Neural crest cell (in vitro differentiated cells): Measurements from ENCODE around the gene ADIPOR2. TPM values are rescaled to one million over a fixed set of nuclear protein-coding genes. Genes with fewer than 3 reads are reported as not detected.

ENCODE experiments used
- DNase-seq: peaks from one replicate; pipeline ENCODE4 v3.0.0; 2021; ENCODE audit warnings: low read depth, mixed read lengths, low spot score
- H3K27ac Mint-ChIP-seq: one replicate; pipeline ENCODE4 v1.8.0; 2021; ENCODE audit warnings: mild to moderate bottlenecking, mixed read lengths; ENCODE audit not compliant: unreplicated experiment
- H3K27me3 Mint-ChIP-seq: 2 replicates; pipeline ENCODE4 v1.8.0; 2021; ENCODE audit warnings: low read depth, mild to moderate bottlenecking, mixed read lengths
- H3K36me3 Mint-ChIP-seq: 2 replicates; pipeline ENCODE4 v1.8.0; 2021; ENCODE audit warnings: low read depth, mild to moderate bottlenecking, mixed read lengths
- H3K4me1 Mint-ChIP-seq: 2 replicates; pipeline ENCODE4 v1.8.0; 2021; ENCODE audit warnings: mixed read lengths
- H3K4me3 Mint-ChIP-seq: one replicate; pipeline ENCODE4 v1.8.0; 2021; ENCODE audit warnings: mild to moderate bottlenecking, mixed read lengths
- H3K9me3 Mint-ChIP-seq: 2 replicates; pipeline ENCODE4 v1.8.0; 2021; ENCODE audit warnings: mixed read lengths
- total RNA-seq: library from RNA; stranded (reverse); gene quantifications from 2 replicates; pipeline ENCODE4 v1.2.1, GENCODE V29; 2021
- TF ChIP-seq, protein P1 (sequence below): fragments of 200-600 bp; sonication (generic); conservative IDR thresholded peaks from 2 replicates; pipeline ENCODE4 v1.5.0; 2021; ENCODE audit warnings: antibody characterized with exemption, mild to moderate bottlenecking

The ADIPOR2 gene
- total RNA-seq, 1 donor from 2014 or later, result 59.4 TPM

GRCh38 chr12:1768615-1769014, 77.7 kb downstream of the ADIPOR2 start:
- Mint-ChIP-seq H3K4me1 (peaks cover 13% of the 10 kb centered on the region), H3K9me3 (no peaks in the 10 kb centered on the region), H3K4me3 (no peak overlapping the region), H3K27me3 (no peaks in the 10 kb centered on the region), H3K36me3 (no peaks in the 10 kb centered on the region), H3K27ac (no peak overlapping the region)
- no peak for DNase-seq
- TF ChIP-seq, protein P1, sequence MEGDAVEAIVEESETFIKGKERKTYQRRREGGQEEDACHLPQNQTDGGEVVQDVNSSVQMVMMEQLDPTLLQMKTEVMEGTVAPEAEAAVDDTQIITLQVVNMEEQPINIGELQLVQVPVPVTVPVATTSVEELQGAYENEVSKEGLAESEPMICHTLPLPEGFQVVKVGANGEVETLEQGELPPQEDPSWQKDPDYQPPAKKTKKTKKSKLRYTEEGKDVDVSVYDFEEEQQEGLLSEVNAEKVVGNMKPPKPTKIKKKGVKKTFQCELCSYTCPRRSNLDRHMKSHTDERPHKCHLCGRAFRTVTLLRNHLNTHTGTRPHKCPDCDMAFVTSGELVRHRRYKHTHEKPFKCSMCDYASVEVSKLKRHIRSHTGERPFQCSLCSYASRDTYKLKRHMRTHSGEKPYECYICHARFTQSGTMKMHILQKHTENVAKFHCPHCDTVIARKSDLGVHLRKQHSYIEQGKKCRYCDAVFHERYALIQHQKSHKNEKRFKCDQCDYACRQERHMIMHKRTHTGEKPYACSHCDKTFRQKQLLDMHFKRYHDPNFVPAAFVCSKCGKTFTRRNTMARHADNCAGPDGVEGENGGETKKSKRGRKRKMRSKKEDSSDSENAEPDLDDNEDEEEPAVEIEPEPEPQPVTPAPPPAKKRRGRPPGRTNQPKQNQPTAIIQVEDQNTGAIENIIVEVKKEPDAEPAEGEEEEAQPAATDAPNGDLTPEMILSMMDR, result no peak

DNA sequence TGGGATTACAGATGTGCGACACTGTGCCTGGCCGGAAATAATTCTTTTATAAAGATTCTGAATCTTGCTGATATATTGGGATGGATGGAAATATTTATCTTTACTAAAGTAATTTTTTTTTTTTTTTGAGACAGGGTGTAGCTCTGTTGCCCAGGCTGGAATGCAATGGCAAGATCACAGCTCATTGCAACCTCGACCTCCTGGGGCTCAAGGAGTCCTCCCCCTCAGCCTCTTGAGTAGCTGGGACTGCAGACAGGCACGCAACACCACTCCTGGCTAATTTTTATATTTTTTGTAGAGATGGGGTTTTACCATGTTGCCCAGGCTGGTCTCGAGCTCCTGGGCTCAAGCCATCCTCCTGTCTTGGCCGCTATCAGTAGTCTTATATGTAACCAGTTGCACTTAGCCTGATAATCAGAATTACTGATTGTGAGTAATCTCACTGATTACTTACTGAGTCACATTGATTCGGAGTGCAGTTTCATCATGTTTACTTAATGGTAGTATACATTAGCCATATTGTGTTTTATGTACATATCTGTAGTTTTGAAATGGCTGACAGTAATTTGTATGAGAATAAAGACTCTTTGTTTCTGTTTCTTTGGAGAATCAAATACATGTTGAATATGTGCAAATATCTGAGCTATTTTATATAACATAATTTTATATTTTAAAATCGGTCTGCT, 79.1 kb downstream of the ADIPOR2 start:
- Mint-ChIP-seq H3K4me1 (peaks cover 22% of the 10 kb centered on the region), H3K9me3 (no peaks in the 10 kb centered on the region), H3K27ac (peak overlapping the region; percentile 45), H3K27me3 (no peaks in the 10 kb centered on the region), H3K36me3 (no peaks in the 10 kb centered on the region), H3K4me3 (no peak overlapping the region)
- TF ChIP-seq, protein P1, result no peak
- no peak for DNase-seq

DNA sequence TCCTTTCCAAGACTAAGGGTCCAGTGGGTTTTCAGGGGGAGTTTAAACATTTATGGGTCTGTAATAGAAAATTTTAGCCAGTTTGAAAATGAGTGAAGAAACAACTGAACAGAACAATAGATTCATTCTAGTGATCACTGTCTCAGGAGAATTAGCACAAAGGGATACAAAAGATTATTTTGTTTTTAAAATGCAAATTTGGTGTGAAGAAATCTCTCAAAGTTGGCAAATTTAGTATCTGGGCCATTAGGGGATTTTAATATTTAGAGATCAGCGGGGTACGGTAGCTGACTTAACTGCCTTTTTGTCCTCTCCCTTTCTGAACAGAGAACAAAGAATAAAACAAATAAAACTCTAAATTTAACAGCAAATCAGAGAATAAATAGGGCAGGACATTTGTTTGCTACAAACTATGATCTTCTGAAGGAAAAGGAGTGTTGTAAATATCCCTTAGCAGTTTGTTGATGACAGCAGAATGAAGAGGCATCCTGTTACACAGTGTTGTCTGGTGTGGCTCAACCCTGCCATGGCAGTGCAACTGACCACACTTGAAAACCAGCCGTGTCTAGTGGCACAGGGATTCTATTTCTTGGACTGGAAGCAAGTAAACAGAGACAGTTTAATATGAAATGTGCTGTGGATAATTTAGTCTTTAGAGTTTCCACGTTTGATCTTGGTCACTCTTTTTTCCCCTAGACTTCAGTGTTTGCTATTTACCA, 83.2 kb downstream of the ADIPOR2 start:
- H3K4me1 Mint-ChIP-seq, result peaks cover 28% of the 10 kb centered on the region
- H3K27me3 Mint-ChIP-seq, result no peaks in the 10 kb centered on the region
- no peaks in the 10 kb centered on the region for H3K9me3 Mint-ChIP-seq
- no peak for DNase-seq
- TF ChIP-seq, protein P1, result no peak
- no peak overlapping the region for H3K4me3 Mint-ChIP-seq
- peaks cover 5% of the 10 kb centered on the region for H3K36me3 Mint-ChIP-seq
- H3K27ac Mint-ChIP-seq, result peak overlapping the region; percentile 40

DNA sequence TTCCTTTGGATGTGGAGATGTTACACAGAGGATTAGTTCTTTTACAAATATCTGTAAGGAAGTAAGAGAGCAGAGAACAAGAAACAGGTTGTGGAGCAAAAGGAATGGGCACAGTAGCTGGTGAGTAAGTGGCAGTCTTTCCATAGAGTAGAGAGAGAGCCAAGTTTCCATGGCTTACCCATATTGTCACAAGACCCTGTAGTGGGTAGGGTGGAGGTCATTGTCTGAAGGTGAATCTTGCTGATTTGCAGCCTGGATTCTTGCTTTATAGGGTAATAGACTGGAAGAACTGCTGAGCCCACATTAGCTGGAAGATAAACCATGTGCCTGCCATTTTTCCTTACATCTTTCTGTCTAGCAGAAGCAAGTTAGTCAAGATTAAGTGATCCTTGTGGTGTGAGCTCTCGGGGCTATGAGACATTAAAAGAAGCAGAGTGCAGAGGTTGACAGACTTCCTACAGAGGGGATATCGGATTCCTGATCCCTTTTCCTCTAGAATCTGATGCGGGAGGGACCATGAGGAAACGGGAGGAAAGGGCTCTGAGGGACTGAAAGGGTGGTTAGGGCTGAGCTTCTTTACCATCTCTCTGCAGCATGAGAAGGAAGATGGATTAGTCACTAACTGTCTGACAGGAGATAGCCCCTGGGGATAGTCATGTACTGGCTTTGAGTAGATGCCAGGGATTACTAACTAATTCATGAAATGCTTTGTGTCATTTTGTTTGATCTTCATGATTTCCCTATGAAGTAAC, 85.5 kb downstream of the ADIPOR2 start:
- H3K27ac Mint-ChIP-seq, result peak overlapping the region; percentile 15
- no peaks in the 10 kb centered on the region for H3K9me3 Mint-ChIP-seq
- H3K27me3 Mint-ChIP-seq, result no peaks in the 10 kb centered on the region
- peaks cover 33% of the 10 kb centered on the region for H3K4me1 Mint-ChIP-seq
- no peak for DNase-seq
- H3K4me3 Mint-ChIP-seq, result no peak overlapping the region
- TF ChIP-seq, protein P1, result no peak
- peaks cover 12% of the 10 kb centered on the region for H3K36me3 Mint-ChIP-seq

GRCh38 chr12:1777798-1778197, 86.9 kb downstream of the ADIPOR2 start:
- TF ChIP-seq, protein P1, result no peak
- Mint-ChIP-seq H3K27ac (no peak overlapping the region), H3K36me3 (peaks cover 12% of the 10 kb centered on the region), H3K9me3 (no peaks in the 10 kb centered on the region), H3K27me3 (no peaks in the 10 kb centered on the region), H3K4me3 (no peak overlapping the region), H3K4me1 (peaks cover 33% of the 10 kb centered on the region)
- no peak for DNase-seq
